HEK293 (cell line): Measurements from ENCODE around the gene NIPSNAP3A.

Experiments used
- CTCF ChIA-PET: fragments of 350-600 bp; formaldehyde crosslinking; extraction: SDS; loops from one replicate; lab custom pipeline; 2021; ENCODE audit warnings: antibody characterized with exemption; lab: Yijun Ruan, JAX
- POLR2A ChIA-PET: fragments of 300-600 bp; formaldehyde crosslinking; extraction: SDS; loops from one replicate; lab custom pipeline; 2020; ENCODE audit warnings: antibody characterized with exemption, inconsistent platforms; lab: Yijun Ruan, JAX
- H3K27ac ChIP-seq: fragments of 200-500 bp; sonication (Bioruptor generic); 2 replicates; pipeline ENCODE4 v1.5.1; 2014; ENCODE audit warnings: low read depth, low read length, control low read depth, inconsistent platforms; ENCODE audit errors: extremely low read depth
- H3K36me3 ChIP-seq, 2 experiments: fragments of 200-500 bp in 1 of 2; sonication (Bioruptor generic) in 1 of 2; 1 replicate in 1 of 2; 2 replicates in 1 of 2; pipeline ENCODE4 v1.5.1; 2014 to 2017; ENCODE audit warnings: inconsistent platforms in 2 of 2, low read length in 2 of 2; ENCODE audit not compliant: control insufficient read depth in 2 of 2, insufficient read depth in 1 of 2
- H3K4me1 ChIP-seq: fragments of 200-500 bp; sonication (Bioruptor generic); 2 replicates; pipeline ENCODE4 v1.5.1; 2014; ENCODE audit warnings: mild to moderate bottlenecking, low read length, inconsistent platforms; ENCODE audit not compliant: control insufficient read depth, insufficient read depth
- H3K4me3 ChIP-seq: 2 replicates; pipeline ENCODE4 v1.5.1; 2011; ENCODE audit warnings: low read depth, mild to moderate bottlenecking, control low read depth, low read length, moderate library complexity
- H3K9me3 ChIP-seq: fragments of 200-500 bp; sonication (Bioruptor generic); 2 replicates; pipeline ENCODE4 v1.5.1; 2014; ENCODE audit warnings: low read depth, low read length, inconsistent platforms; ENCODE audit not compliant: control insufficient read depth, insufficient read depth
- BCL11A ChIP-seq: fragments of 450-650 bp; formaldehyde crosslinking; IDR thresholded peaks from 2 replicates; pipeline ENCODE4 v1.5.1; 2016; ENCODE audit warnings: low read depth, missing biosample characterization, missing genetic modification characterization
- ELK4 ChIP-seq: IDR thresholded peaks from 2 replicates; pipeline ENCODE4 v1.6.1; 2011; ENCODE audit warnings: mild to moderate bottlenecking, low read depth, low read length, borderline replicate concordance
- OSR2 ChIP-seq: fragments of 450-650 bp; formaldehyde crosslinking; IDR thresholded peaks from 2 replicates; pipeline ENCODE4 v1.5.1; 2016; ENCODE audit warnings: missing biosample characterization, missing genetic modification characterization
- REST ChIP-seq: fragments of 450-650 bp; formaldehyde crosslinking; IDR thresholded peaks from 2 replicates; pipeline ENCODE4 v1.5.1; 2016; ENCODE audit warnings: missing biosample characterization, missing genetic modification characterization
- SP3 ChIP-seq: fragments of 450-650 bp; formaldehyde crosslinking; IDR thresholded peaks from 2 replicates; pipeline ENCODE4 v1.5.1; 2016; ENCODE audit warnings: missing biosample characterization, missing genetic modification characterization
- WT1 ChIP-seq: fragments of 450-650 bp; formaldehyde crosslinking; IDR thresholded peaks from 2 replicates; pipeline ENCODE4 v1.5.1; 2016; ENCODE audit warnings: missing biosample characterization, missing genetic modification characterization
- YY2 ChIP-seq: fragments of 450-650 bp; formaldehyde crosslinking; IDR thresholded peaks from 2 replicates; pipeline ENCODE4 v1.5.1; 2016; ENCODE audit warnings: missing biosample characterization, missing genetic modification characterization
- ZBTB8A ChIP-seq: fragments of 450-650 bp; formaldehyde crosslinking; IDR thresholded peaks from 2 replicates; pipeline ENCODE4 v1.5.1; 2016; ENCODE audit warnings: missing biosample characterization, missing genetic modification characterization
- ZNF10 ChIP-seq: fragments of 450-650 bp; formaldehyde crosslinking; IDR thresholded peaks from 2 replicates; pipeline ENCODE4 v1.5.1; 2017; ENCODE audit warnings: missing biosample characterization, missing genetic modification characterization
- ZNF157 ChIP-seq: fragments of 450-650 bp; formaldehyde crosslinking; IDR thresholded peaks from 2 replicates; pipeline ENCODE4 v1.5.1; 2016; ENCODE audit warnings: missing biosample characterization, missing genetic modification characterization
- ZNF184 ChIP-seq: fragments of 450-650 bp; IDR thresholded peaks from 2 replicates; pipeline ENCODE4 v1.5.1; 2018; ENCODE audit warnings: missing biosample characterization, mild to moderate bottlenecking, missing genetic modification characterization
- ZNF221 ChIP-seq: fragments of 450-650 bp; formaldehyde crosslinking; IDR thresholded peaks from 2 replicates; pipeline ENCODE4 v1.5.1; 2017; ENCODE audit warnings: missing biosample characterization, missing genetic modification characterization, borderline replicate concordance
- ZNF280C ChIP-seq: fragments of 450-650 bp; formaldehyde crosslinking; IDR thresholded peaks from 2 replicates; pipeline ENCODE4 v1.5.1; 2016; ENCODE audit warnings: missing biosample characterization, missing genetic modification characterization
- ZNF335 ChIP-seq: fragments of 450-650 bp; formaldehyde crosslinking; conservative IDR thresholded peaks from 2 replicates; pipeline ENCODE4 v1.5.1; 2016; ENCODE audit warnings: missing biosample characterization, missing genetic modification characterization
- ZNF518A ChIP-seq: fragments of 450-650 bp; formaldehyde crosslinking; conservative IDR thresholded peaks from 2 replicates; pipeline ENCODE4 v1.5.1; 2016; ENCODE audit warnings: low read depth, missing biosample characterization, missing genetic modification characterization
- ZNF529 ChIP-seq: fragments of 450-650 bp; formaldehyde crosslinking; IDR thresholded peaks from 2 replicates; pipeline ENCODE4 v1.5.1; 2017; ENCODE audit warnings: missing genetic modification characterization, missing biosample characterization; ENCODE audit not compliant: insufficient replicate concordance
- ZNF571 ChIP-seq: fragments of 450-650 bp; formaldehyde crosslinking; IDR thresholded peaks from 2 replicates; pipeline ENCODE4 v1.5.0; 2017; ENCODE audit warnings: missing biosample characterization, missing genetic modification characterization
- ZNF692 ChIP-seq: fragments of 450-650 bp; formaldehyde crosslinking; IDR thresholded peaks from 2 replicates; pipeline ENCODE4 v1.5.1; 2016; ENCODE audit warnings: missing biosample characterization, missing genetic modification characterization

NIPSNAP3A gene

GRCh38 chr9:104783588-104783987 is 36.1 kb downstream of the NIPSNAP3A start:
- ChIA-PET POLR2A (no interaction called here), CTCF (interaction anchor here (1.4 kb wide), 1 partner anchor 632 kb away, joined by 4 read pairs; no protein-coding TSS in a partner anchor)
- Histone ChIP-seq H3K9me3 (no peaks in the 10 kb centered on the region), H3K36me3 (no peaks in the 10 kb centered on the region), H3K4me3 (no peak overlapping the region), H3K27ac (no peak overlapping the region), H3K4me1 (no peaks in the 10 kb centered on the region)
- TF ChIP-seq ZNF221 (tag by site-specific recombination): no peak
- TF ChIP-seq ZNF335 (tag by site-specific recombination): no peak
- no peak for TF ChIP-seq ZNF571 (tag by site-specific recombination)
- no peak for TF ChIP-seq ZNF10
- no peak for TF ChIP-seq REST (tag by site-specific recombination)
- no peak for TF ChIP-seq SP3 (tag by site-specific recombination)
- no peak for TF ChIP-seq ZNF529 (tag by site-specific recombination)

GRCh38 chr9:104784098-104784497 is 36.6 kb downstream of the NIPSNAP3A start:
- no peak overlapping the region for H3K4me3 ChIP-seq
- H3K36me3 ChIP-seq: no peaks in the 10 kb centered on the region
- H3K9me3 ChIP-seq: no peaks in the 10 kb centered on the region
- POLR2A ChIA-PET: no interaction called here
- no peak overlapping the region for H3K27ac ChIP-seq
- CTCF ChIA-PET: interaction anchor here (1.4 kb wide), 1 partner anchor 631 kb away, joined by 4 read pairs; no protein-coding TSS in a partner anchor
- no peaks in the 10 kb centered on the region for H3K4me1 ChIP-seq
- TF ChIP-seq ZNF280C (tag by site-specific recombination): no peak
- no peak for TF ChIP-seq ZBTB8A (tag by site-specific recombination)
- TF ChIP-seq YY2 (tag by site-specific recombination): no peak
- TF ChIP-seq ZNF184 (tag by site-specific recombination): no peak
- TF ChIP-seq WT1: no peak
- no peak for TF ChIP-seq BCL11A (tag by site-specific recombination)

- ChIA-PET CTCF (interaction anchor here (0.7 kb wide), 1 partner anchor 78 kb away, joined by 3 read pairs; no protein-coding TSS in a partner anchor), POLR2A (no interaction called here)
- H3K36me3 ChIP-seq: no peaks in the 10 kb centered on the region
Observed at GRCh38 chr9:104786293-104786692, 38.8 kb downstream of the NIPSNAP3A start.

More at GRCh38 chr9:104786293-104786692, 38.8 kb downstream of the NIPSNAP3A start:
- no peak overlapping the region for H3K4me3 ChIP-seq
- H3K27ac ChIP-seq: no peak overlapping the region
- no peaks in the 10 kb centered on the region for H3K9me3 ChIP-seq
- TF ChIP-seq ZNF518A (no peak), ZNF692 (tag by site-specific recombination) (no peak), ELK4 (no peak), ZNF157 (tag by site-specific recombination) (no peak), OSR2 (tag by site-specific recombination) (no peak), ZNF529 (tag by site-specific recombination) (no peak), ZBTB8A (tag by site-specific recombination) (no peak)
- H3K4me1 ChIP-seq: no peaks in the 10 kb centered on the region
